Naive thymus-derived CD4-positive, alpha-beta T cell (primary cell): ENCODE measurements around the gene EPHX1. TPM values are rescaled to one million over a fixed set of nuclear protein-coding genes. Genes with fewer than 3 reads are reported as not detected.
A peak's percentile ranks its signal among the peaks of the same experiment; 100 is the strongest.
"Not testable (repeated sequence)": the region's sequence is repeated elsewhere in the genome, so short reads cannot be mapped to it uniquely, and the experiment has no call there.

Source experiments
- ATAC-seq: fragments of 150-1000 bp; cut with Tn5 transposase; 2 replicates; pipeline ENCODE4 v1.10.0; 2021; ENCODE audit warnings: mild to moderate bottlenecking, moderate library complexity
- CTCF ChIA-PET: fragments of 350-600 bp; sonication (Branson Sonifier 250); formaldehyde crosslinking; loops from one replicate; lab custom pipeline; 2021; ENCODE audit warnings: antibody characterized with exemption; lab: Charles Lee
- POLR2A ChIA-PET: fragments of 350-600 bp; sonication (Branson Sonifier 250); formaldehyde crosslinking; loops from one replicate; lab custom pipeline; 2021; ENCODE audit warnings: antibody characterized with exemption, inconsistent platforms; lab: Charles Lee
- DNase-seq, 9 donors: peaks; one replicate each; pipeline versions ENCODE4 v3.0.0 to v3.0.0-alpha.2; 2020 to 2022; ENCODE audit warnings: mixed read lengths in 1 of 9
- H3K27ac ChIP-seq: one replicate; pipeline ENCODE4 v1.7.0; 2013; ENCODE audit warnings: mild to moderate bottlenecking, low read depth, low read length, moderate library complexity
- H3K27me3 ChIP-seq, 2 donors: one replicate each; pipeline ENCODE4 v1.7.0; 2013; ENCODE audit warnings: low read length in 2 of 2, mild to moderate bottlenecking in 2 of 2, moderate library complexity in 2 of 2; ENCODE audit not compliant: control insufficient read depth in 2 of 2, insufficient read depth in 2 of 2
- H3K36me3 ChIP-seq, 3 experiments: 1 replicate in 2 of 3; 2 replicates in 1 of 3; pipeline ENCODE4 v1.7.0; 2013; ENCODE audit warnings: low read length in 3 of 3, mild to moderate bottlenecking in 3 of 3, moderate library complexity in 1 of 3; ENCODE audit not compliant: insufficient read depth in 3 of 3, control insufficient read depth in 2 of 3
- H3K4me1 ChIP-seq, 2 donors: one replicate each; pipeline ENCODE4 v1.7.0; 2013; ENCODE audit warnings: low read length in 2 of 2, mild to moderate bottlenecking in 2 of 2, moderate library complexity in 1 of 2; ENCODE audit not compliant: control insufficient read depth in 2 of 2, insufficient read depth in 2 of 2
- H3K4me3 ChIP-seq: 2 replicates; pipeline ENCODE4 v1.7.0; 2013; ENCODE audit warnings: mild to moderate bottlenecking, low read length
- H3K9me3 ChIP-seq, 3 experiments: 1 replicate in 2 of 3; 2 replicates in 1 of 3; pipeline ENCODE4 v1.7.0; 2013; ENCODE audit warnings: low read length in 3 of 3; ENCODE audit not compliant: control insufficient read depth in 2 of 3
- H3K27ac Mint-ChIP-seq, 9 donors: one replicate each; pipeline ENCODE4 v1.8.0; 2020 to 2022; ENCODE audit warnings: mixed read lengths in 9 of 9, mild to moderate bottlenecking in 8 of 9, moderate library complexity in 5 of 9, inconsistent platforms in 2 of 9
- H3K27me3 Mint-ChIP-seq, 5 donors: one replicate each; pipeline ENCODE4 v1.8.0; 2021 to 2022; ENCODE audit warnings: mixed read lengths in 5 of 5, mild to moderate bottlenecking in 1 of 5
- H3K36me3 Mint-ChIP-seq, 5 donors: one replicate each; pipeline ENCODE4 v1.8.0; 2020 to 2022; ENCODE audit warnings: mixed read lengths in 5 of 5, mild to moderate bottlenecking in 3 of 5, inconsistent platforms in 1 of 5
- H3K4me1 Mint-ChIP-seq, 7 donors: one replicate each; pipeline ENCODE4 v1.8.0; 2020 to 2022; ENCODE audit warnings: mixed read lengths in 7 of 7, mild to moderate bottlenecking in 3 of 7, inconsistent platforms in 1 of 7
- H3K4me3 Mint-ChIP-seq, 10 donors: one replicate each; pipeline ENCODE4 v1.8.0; 2020 to 2022; ENCODE audit warnings: mild to moderate bottlenecking in 10 of 10, mixed read lengths in 10 of 10, moderate library complexity in 6 of 10, inconsistent platforms in 2 of 10
- H3K9me3 Mint-ChIP-seq, 11 donors: one replicate each; pipeline ENCODE4 v1.8.0; 2020 to 2022; ENCODE audit warnings: mixed read lengths in 11 of 11, mild to moderate bottlenecking in 4 of 11, inconsistent platforms in 1 of 11, moderate library complexity in 1 of 11
- intact Hi-C, 2 donors: fragments of 100-400 bp; cut with micrococcal nuclease; formaldehyde crosslinking; loops; one replicate each; pipeline ENCODE4 v1.15.1; 2023
- polyA plus RNA-seq, 2 donors: library from polyadenylated mRNA; unstranded; fragments of 300-500 nt; fragmentation: Illumina TruSeq; gene quantifications; one replicate each; pipeline ENCODE4 v1.2.3, GENCODE V29; 2021
- total RNA-seq, 6 experiments: library from RNA in 5 of 6; stranded (reverse) in 5 of 6; gene quantifications; 1 replicate in 5 of 6; 2 replicates in 1 of 6; pipeline ENCODE4 v1.2.3 and lab custom pipeline; 2021 to 2026

EPHX1 gene
- total and polyA plus RNA-seq, 7 experiments from 2014 or later = 0.66 to 3.2 (median 2.0) TPM

DNA sequence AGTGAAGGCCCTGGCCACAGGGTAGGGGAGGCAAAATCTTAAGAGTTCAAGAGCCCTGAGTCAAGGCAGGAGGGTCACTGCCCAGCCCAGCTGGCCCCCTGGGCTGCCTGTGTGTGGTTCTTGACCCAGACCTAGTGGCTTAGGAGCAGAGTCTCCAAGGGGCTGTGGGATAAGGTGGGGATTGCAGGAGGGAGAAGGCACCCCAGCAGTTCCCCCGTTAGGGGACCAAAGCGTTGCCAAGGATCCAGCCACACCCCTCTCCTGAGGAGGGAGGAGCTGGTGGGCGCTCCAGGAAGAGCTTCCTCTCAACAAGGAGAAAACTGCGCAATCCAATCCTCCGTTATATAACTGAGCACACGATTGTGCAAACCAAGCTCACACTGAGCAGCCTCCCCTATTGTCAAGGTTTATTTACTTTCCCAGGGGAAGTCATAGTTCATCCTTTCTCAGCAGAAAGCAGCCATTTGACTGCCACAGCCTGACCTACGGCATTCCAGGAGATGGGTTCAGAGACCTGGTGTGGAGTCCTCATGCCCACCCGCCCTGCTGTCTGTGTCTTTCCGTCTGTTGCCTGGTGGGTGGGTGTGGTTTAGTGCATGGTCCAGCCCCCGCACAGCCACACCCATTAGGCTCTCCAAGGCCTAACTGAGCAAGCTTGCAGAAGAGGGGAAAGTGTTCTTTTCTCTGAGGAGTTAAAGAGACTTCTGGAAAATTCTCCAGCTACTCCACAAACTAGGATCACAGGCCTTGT is 3.5 kb downstream of the EPHX1 start:
- CTCF ChIA-PET = interaction anchor here (0.5 to 1.2 kb wide), 4 partner anchors 98 to 382 kb away, joined by 3 to 5 read pairs (median 4); no protein-coding TSS in a partner anchor
- Histone ChIP-seq H3K27me3 (no peaks in the 10 kb centered on the region), H3K9me3 (no peaks in the 10 kb centered on the region), H3K4me3 (no peak overlapping the region), H3K36me3 (no peaks in the 10 kb centered on the region), H3K4me1 (no peaks in the 10 kb centered on the region), H3K27ac (no peak overlapping the region)
- H3K9me3 Mint-ChIP-seq = no peaks in the 10 kb centered on the region
- peaks cover 0 to 23% (median 0%) of the 10 kb centered on the region in 5 donors for H3K27me3 Mint-ChIP-seq
- H3K4me3 Mint-ChIP-seq = no peak overlapping the region
- DNase-seq = no peak
- H3K27ac Mint-ChIP-seq = no peak overlapping the region
- intact Hi-C loops = loop anchor here in 1 of 2 donors (10.0 kb wide), 1 partner anchor 259 kb away; no protein-coding TSS in a partner anchor
- H3K36me3 Mint-ChIP-seq = no peaks in the 10 kb centered on the region
- ATAC-seq = peak; percentile 38
- POLR2A ChIA-PET = interaction anchor here (0.6 to 0.7 kb wide), 2 partner anchors 22 to 171 kb away, joined by 3 read pairs; no protein-coding TSS in a partner anchor
- peaks cover 0 to 19% (median 8%) of the 10 kb centered on the region in 7 donors for H3K4me1 Mint-ChIP-seq

DNA sequence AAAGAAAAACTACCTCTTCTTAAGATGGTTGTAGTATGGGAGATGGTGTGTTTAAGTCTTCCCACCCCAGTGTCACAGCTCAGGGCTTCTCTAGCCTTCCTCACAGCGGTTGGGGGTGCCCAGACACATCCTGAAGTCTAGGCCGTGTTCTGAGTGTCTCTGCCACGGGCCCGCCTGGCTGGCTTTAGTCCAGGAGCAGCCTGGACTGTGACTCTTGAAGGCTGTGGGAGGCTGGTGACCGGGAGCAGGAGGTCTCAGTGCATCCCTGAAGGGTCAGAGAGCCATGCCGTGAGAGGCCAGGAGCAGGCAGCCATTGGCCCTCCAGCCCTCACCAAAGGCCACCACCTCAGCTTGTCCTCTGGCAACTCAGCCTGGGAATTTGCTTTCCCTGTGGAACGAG is 4.5 kb downstream of the EPHX1 start:
- Histone ChIP-seq H3K27ac (no peak overlapping the region), H3K9me3 (no peaks in the 10 kb centered on the region), H3K27me3 (no peaks in the 10 kb centered on the region), H3K36me3 (no peaks in the 10 kb centered on the region), H3K4me1 (no peaks in the 10 kb centered on the region), H3K4me3 (no peak overlapping the region)
- no peak overlapping the region for H3K4me3 Mint-ChIP-seq
- peaks cover 0 to 20% (median 0%) of the 10 kb centered on the region in 5 donors for H3K27me3 Mint-ChIP-seq
- no peak overlapping the region for H3K27ac Mint-ChIP-seq
- POLR2A ChIA-PET = interaction anchor here (0.7 kb wide), 1 partner anchor 62 kb away, joined by 4 read pairs; no protein-coding TSS in a partner anchor
- ATAC-seq (no peak), DNase-seq (no peak)
- H3K4me1 Mint-ChIP-seq = peaks cover 0 to 16% (median 8%) of the 10 kb centered on the region in 7 donors
- CTCF ChIA-PET = interaction anchor here (1.2 kb wide), 1 partner anchor 97 kb away, joined by 3 read pairs; no protein-coding TSS in a partner anchor
- intact Hi-C loops = loop anchor here in 1 of 2 donors (10.0 kb wide), 1 partner anchor 260 kb away; no protein-coding TSS in a partner anchor
- H3K36me3 Mint-ChIP-seq = no peaks in the 10 kb centered on the region
- H3K9me3 Mint-ChIP-seq = no peaks in the 10 kb centered on the region

DNA sequence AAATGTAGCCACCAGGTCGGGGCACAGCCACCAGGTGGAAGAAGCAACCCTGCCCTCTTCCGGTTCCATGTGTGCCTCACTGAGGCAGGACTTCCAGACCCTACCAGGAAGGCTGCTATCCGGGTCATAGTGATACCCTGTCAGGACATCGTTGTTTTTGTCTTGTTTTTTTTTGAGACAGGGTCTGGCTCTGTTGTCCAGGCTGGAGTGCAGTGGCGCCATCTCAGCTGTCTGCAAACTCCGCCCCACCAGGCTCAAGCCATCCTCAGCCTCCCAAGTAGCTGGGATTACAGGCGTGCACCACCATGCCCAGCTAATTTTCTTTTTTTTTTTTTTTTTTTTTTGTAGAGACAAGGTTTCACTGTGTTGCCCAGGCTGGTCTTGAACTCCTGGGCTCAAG is 5.2 kb downstream of the EPHX1 start:
- POLR2A ChIA-PET = interaction anchor here (0.7 kb wide), 1 partner anchor 61 kb away, joined by 4 read pairs; no protein-coding TSS in a partner anchor

DNA sequence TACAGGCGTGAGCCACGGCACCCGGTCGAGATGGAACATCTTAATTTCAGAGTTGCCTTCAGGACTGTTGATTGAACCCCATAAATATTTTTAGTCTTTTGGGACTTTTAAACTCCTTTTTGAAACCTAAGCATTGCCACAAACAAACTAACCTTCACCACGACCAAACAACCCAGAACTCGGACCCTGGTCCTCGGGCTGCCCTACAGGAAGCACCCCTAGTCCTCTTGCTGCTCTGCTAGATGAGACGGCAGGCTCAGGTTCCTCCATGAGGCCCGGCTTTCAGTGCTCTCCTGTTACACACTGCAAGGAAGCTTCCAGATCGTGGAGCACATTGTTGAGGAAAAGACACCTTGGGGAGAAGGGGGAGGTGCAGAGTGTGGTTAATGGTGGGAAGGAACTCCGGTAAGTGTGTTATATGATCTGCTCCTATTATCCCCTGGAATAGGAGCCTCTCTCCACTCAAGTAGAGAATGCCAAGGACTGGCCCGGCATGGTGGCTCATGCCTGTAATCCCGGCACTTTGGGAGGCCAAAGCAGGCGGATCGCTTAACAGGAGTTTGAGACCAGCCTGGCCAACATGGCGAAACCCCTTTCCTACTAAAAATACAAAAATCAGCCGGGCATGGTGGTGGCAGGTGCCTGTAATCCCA is 5.7 kb downstream of the EPHX1 start:
- H3K27me3 Mint-ChIP-seq = peaks cover 0 to 18% (median 0%) of the 10 kb centered on the region in 5 donors
- ChIA-PET CTCF (no interaction called here), POLR2A (interaction anchor here (1.3 kb wide), 1 partner anchor 38 kb away, joined by 4 read pairs; the partner anchor contains the start of gene SRP9)
- no peak for ATAC-seq
- H3K9me3 ChIP-seq = no peaks in the 10 kb centered on the region
- H3K4me3 ChIP-seq = no peak overlapping the region
- intact Hi-C loops = loop anchor here in 1 of 2 donors (10.0 kb wide), 1 partner anchor 261 kb away; no protein-coding TSS in a partner anchor
- H3K4me3 Mint-ChIP-seq = no peak overlapping the region
- no peaks in the 10 kb centered on the region for H3K36me3 Mint-ChIP-seq
- H3K4me1 ChIP-seq = no peaks in the 10 kb centered on the region
- H3K27me3 ChIP-seq = no peaks in the 10 kb centered on the region
- peaks cover 0 to 8% (median 4%) of the 10 kb centered on the region in 7 donors for H3K4me1 Mint-ChIP-seq
- H3K27ac ChIP-seq = no peak overlapping the region
- no peak for DNase-seq
- no peaks in the 10 kb centered on the region for H3K36me3 ChIP-seq
- H3K9me3 Mint-ChIP-seq = no peaks in the 10 kb centered on the region
- H3K27ac Mint-ChIP-seq = peak overlapping the region in 1 of 9 donors; percentile 88

More for the DNA sequence above, 5.2 kb downstream of the EPHX1 start:
- H3K27ac Mint-ChIP-seq, H3K27ac ChIP-seq, H3K27me3 ChIP-seq, H3K36me3 ChIP-seq, H3K4me1 ChIP-seq, H3K36me3 Mint-ChIP-seq, DNase-seq, H3K4me3 ChIP-seq, H3K9me3 Mint-ChIP-seq, H3K4me3 Mint-ChIP-seq, CTCF ChIA-PET, H3K9me3 ChIP-seq, ATAC-seq: not testable (repeated sequence)
- Mint-ChIP-seq H3K27me3 (peaks cover 0 to 17% (median 0%) of the 10 kb centered on the region in 5 donors), H3K4me1 (peaks cover 0 to 12% (median 8%) of the 10 kb centered on the region in 7 donors)
- intact Hi-C loops = loop anchor here in 1 of 2 donors (10.0 kb wide), 1 partner anchor 260 kb away; no protein-coding TSS in a partner anchor

DNA sequence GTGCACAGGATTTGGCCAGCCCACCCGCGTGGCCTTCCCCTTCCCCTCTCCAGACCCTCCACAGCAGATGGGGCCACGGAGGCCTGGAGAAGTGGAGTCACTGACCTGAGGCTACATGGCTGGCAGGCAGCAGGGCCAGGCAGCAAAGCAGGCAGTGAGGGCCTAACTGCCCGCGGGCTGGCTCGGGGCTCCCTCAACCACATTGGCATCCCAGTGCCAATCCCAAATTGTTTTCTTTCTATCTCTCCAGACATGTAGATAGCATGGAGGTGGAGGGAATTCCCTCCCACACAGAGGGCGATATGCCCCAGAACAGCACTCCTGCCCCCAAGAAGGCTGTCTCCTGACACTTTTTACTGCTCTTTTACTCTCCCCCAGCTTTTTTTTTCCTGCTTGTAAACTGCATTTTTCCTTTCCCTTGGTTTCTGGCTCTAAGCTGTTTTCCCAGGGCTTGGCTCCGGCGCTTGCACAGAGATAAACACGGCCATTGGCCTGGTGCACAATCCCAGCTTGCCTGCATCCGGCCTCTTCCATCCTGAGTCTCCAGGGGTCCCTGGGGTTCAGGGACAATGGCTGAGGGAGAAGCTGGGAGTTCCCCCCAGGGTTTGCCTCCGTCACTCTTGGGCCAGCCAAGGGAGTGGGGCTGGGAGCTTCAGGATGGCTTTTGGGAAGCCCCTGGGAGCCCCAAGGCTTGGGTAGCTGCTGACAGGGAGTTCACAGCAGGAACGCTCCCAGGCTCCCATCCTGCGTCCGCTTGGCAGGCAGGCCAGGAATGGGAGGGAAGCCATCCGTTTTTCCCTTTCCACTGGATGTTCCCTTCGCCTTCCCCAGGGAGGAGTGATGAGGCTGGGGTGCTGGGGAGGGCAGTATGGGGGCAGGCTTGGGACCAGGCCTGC is 7.0 kb downstream of the EPHX1 start:
- H3K36me3 Mint-ChIP-seq = no peaks in the 10 kb centered on the region
- POLR2A ChIA-PET = interaction anchor here (1.3 kb wide), 1 partner anchor 39 kb away, joined by 4 read pairs; the partner anchor contains the start of gene SRP9
- peaks cover 0 to 11% (median 0%) of the 10 kb centered on the region in 5 donors for H3K27me3 Mint-ChIP-seq
- Histone ChIP-seq H3K4me1 (no peaks in the 10 kb centered on the region), H3K9me3 (no peaks in the 10 kb centered on the region), H3K36me3 (no peaks in the 10 kb centered on the region), H3K27ac (no peak overlapping the region), H3K27me3 (no peaks in the 10 kb centered on the region), H3K4me3 (no peak overlapping the region)
- ATAC-seq = no peak
- CTCF ChIA-PET = no interaction called here
- no peak overlapping the region for H3K27ac Mint-ChIP-seq
- no peak overlapping the region for H3K4me3 Mint-ChIP-seq
- intact Hi-C loops = loop anchor here in 1 of 2 donors (10.0 kb wide), 1 partner anchor 262 kb away; no protein-coding TSS in a partner anchor
- H3K4me1 Mint-ChIP-seq = peaks cover 0 to 5% (median 0%) of the 10 kb centered on the region in 7 donors
- H3K9me3 Mint-ChIP-seq = no peaks in the 10 kb centered on the region
- no peak for DNase-seq
